Endothelial cell of hepatic sinusoid (primary cell): ENCODE results near the gene SYMPK.

Experiments used
- in situ Hi-C: cut with HindIII; loops from 2 replicates; pipeline ENCODE4 v1.10.0; 2017; ENCODE audit warnings: low sequenced_read_pairs

The SYMPK gene

GRCh38 chr19:45870798-45871197, 7.9 kb upstream of the SYMPK start:
- in situ Hi-C loops, result no loop called here

GRCh38 chr19:45867241-45867640, 4.3 kb upstream of the SYMPK start:
- in situ Hi-C loops, result loop anchor here (5.0 kb wide), 1 partner anchor 60 kb away; no protein-coding TSS in a partner anchor

GRCh38 chr19:45866400-45867176, 3.6 kb upstream of the SYMPK start:
- in situ Hi-C loops, result loop anchor here (5.0 kb wide), 1 partner anchor 61 kb away; no protein-coding TSS in a partner anchor

- in situ Hi-C loops, result loop anchor here (5.0 kb wide), 1 partner anchor 62 kb away; no protein-coding TSS in a partner anchor
Measured at GRCh38 chr19:45865269-45865948, 2.5 kb upstream of the SYMPK start.

GRCh38 chr19:45864629-45865082, 1.7 kb upstream of the SYMPK start:
- in situ Hi-C loops, result loop anchor here (5.0 kb wide), 1 partner anchor 63 kb away; no protein-coding TSS in a partner anchor

- in situ Hi-C loops, result no loop called here
Measured at GRCh38 chr19:45863840-45864628, 1.1 kb upstream of the SYMPK start, which contains the start of gene FOXA3. Gene FOXA3, plus strand, starts transcription at chr19:45864326. Its CDS starts 131 bp downstream, at chr19:45864457.

- in situ Hi-C loops, result no loop called here
Measured at GRCh38 chr19:45863335-45863839, 440 bp upstream of the SYMPK start.

- in situ Hi-C loops, result no loop called here
Measured at GRCh38 chr19:45862271-45862563, 730 bp downstream of the SYMPK start.

GRCh38 chr19:45860359-45861259, 2.3 kb downstream of the SYMPK start:
- in situ Hi-C loops, result no loop called here

- in situ Hi-C loops, result no loop called here
Measured at GRCh38 chr19:45854167-45854778, 8.7 kb downstream of the SYMPK start.

- in situ Hi-C loops, result no loop called here
Measured at GRCh38 chr19:45852983-45853382, 10.0 kb downstream of the SYMPK start.

- in situ Hi-C loops, result no loop called here
Measured at GRCh38 chr19:45852145-45852750, 10.7 kb downstream of the SYMPK start.

- in situ Hi-C loops, result no loop called here
Measured at GRCh38 chr19:45848922-45849321, 14.0 kb downstream of the SYMPK start.

GRCh38 chr19:45847663-45848062, 15.3 kb downstream of the SYMPK start:
- in situ Hi-C loops, result no loop called here

- in situ Hi-C loops, result no loop called here
Measured at GRCh38 chr19:45842198-45842597, 20.7 kb downstream of the SYMPK start.

- in situ Hi-C loops, result no loop called here
Measured at GRCh38 chr19:45834970-45835369, 28.0 kb downstream of the SYMPK start.

GRCh38 chr19:45828945-45829344, 34.0 kb downstream of the SYMPK start:
- in situ Hi-C loops, result no loop called here

- in situ Hi-C loops, result no loop called here
Measured at GRCh38 chr19:45828523-45828922, 34.4 kb downstream of the SYMPK start.

GRCh38 chr19:45827459-45828093, 35.4 kb downstream of the SYMPK start:
- in situ Hi-C loops, result no loop called here
